Suprapubic skin (tissue), 4 donors: ENCODE data around the gene A3GALT2.

Experiments
- CTCF ChIP-seq, 2 donors: fragments of 200-600 bp in 1 of 2; fragments of 450-650 bp in 1 of 2; sonication (generic) in 1 of 2; IDR thresholded peaks; one replicate each; pipeline ENCODE4 v1.5.1; 2016 to 2019; ENCODE audit warnings: antibody characterized with exemption in 2 of 2, mild to moderate bottlenecking in 1 of 2, moderate library complexity in 1 of 2
- EP300 ChIP-seq: sonication (generic); formaldehyde crosslinking; IDR thresholded peaks from one replicate; pipeline ENCODE4 v1.6.1; 2017; ENCODE audit warnings: antibody characterized with exemption
- POLR2A ChIP-seq, 2 donors: fragments of 450-650 bp; IDR thresholded peaks; one replicate each; pipeline ENCODE4 v1.6.1; 2017; ENCODE audit warnings: antibody characterized with exemption in 2 of 2, mild to moderate bottlenecking in 2 of 2, moderate library complexity in 2 of 2
- POLR2AphosphoS5 ChIP-seq, 3 donors: sonication (generic); formaldehyde crosslinking; IDR thresholded peaks; one replicate each; pipeline ENCODE4 v1.6.1; 2017; ENCODE audit warnings: antibody characterized with exemption in 3 of 3

GRCh38 chr1:33324677-33325575 is 4.0 kb upstream of the A3GALT2 start:
- TF ChIP-seq CTCF (IDR thresholded peaks at IDR 0.05) (no peak), EP300 (no peak), POLR2A (IDR thresholded peaks at IDR 0.05) (no peak), POLR2AphosphoS5 (IDR thresholded peaks at IDR 0.05) (no peak)
